ENCODE data around the gene SPINK6. TPM values are rescaled to one million over a fixed set of nuclear protein-coding genes. Genes with fewer than 3 reads are reported as not detected.

Gene SPINK6
- total RNA-seq, 1 experiment from 2014 or later: not detected

GRCh38 chr5:148156609-148157008 lies 46.2 kb upstream of the SPINK6 start:
- Histone ChIP-seq H3K79me2 (ENCODE audit: insufficient read depth, low read length) (no peaks in the 10 kb centered on the region), H3K27me3 (ENCODE audit: insufficient read depth, low read length) (0 out of 2 replicates have a peak, but pooled peaks cover 2% of the 10 kb centered on the region), H4K20me1 (ENCODE audit: insufficient read depth) (no peaks in the 10 kb centered on the region), H3K9ac (ENCODE audit: low read length) (no peak overlapping the region), H3K4me1 (ENCODE audit: control insufficient read depth in 1 of 2, insufficient read depth in 2 of 2, low read length in 2 of 2) (no peaks in the 10 kb centered on the region), H3K36me3 (ENCODE audit: control insufficient read depth in 1 of 2, insufficient read depth in 2 of 2, low read length in 2 of 2) (no peaks in the 10 kb centered on the region), H2AFZ (ENCODE audit: low read depth, low read length, poor library complexity, severe bottlenecking) (no peak overlapping the region), H3K4me3 (replicated peaks in 1 of 2; ENCODE audit: low read depth in 1 of 2, low read length in 2 of 2) (no peak overlapping the region), H3K9me2 (ENCODE audit: insufficient read depth) (no peaks in the 10 kb centered on the region), H3K9me3 (ENCODE audit: control insufficient read depth in 1 of 2, insufficient read depth in 1 of 2, low read depth in 1 of 2, low read length in 2 of 2) (no peaks in the 10 kb centered on the region), H3K27ac (ENCODE audit: low read depth, low read length) (no peak overlapping the region), H3K4me2 (ENCODE audit: low read length) (no peak overlapping the region)
- TF ChIP-seq EGR1 (IDR thresholded peaks at IDR 0.05; ENCODE audit: low read depth) (no peak), ATF3 (IDR thresholded peaks at IDR 0.05) (no peak), CEBPB (IDR thresholded peaks at IDR 0.05; ENCODE audit: low read depth) (no peak), CTCF (IDR thresholded peaks at IDR 0.05 in 2 of 3, conservative IDR thresholded peaks at IDR 0.05 in 1 of 3; ENCODE audit: borderline replicate concordance in 1 of 3, insufficient read depth in 1 of 3, low read depth in 2 of 3, low read length in 2 of 3) (no peak; a peak in 1 of 6 replicates), CBX3 (IDR thresholded peaks at IDR 0.05; ENCODE audit: low read depth) (no peak), ELF1 (IDR thresholded peaks at IDR 0.05; ENCODE audit: borderline replicate concordance, low read depth) (no peak), REST (IDR thresholded peaks at IDR 0.05; ENCODE audit: low read depth) (no peak), EZH2 (IDR thresholded peaks at IDR 0.05) (no peak), RAD21 (IDR thresholded peaks at IDR 0.05; ENCODE audit: low read depth) (no peak), YY1 (IDR thresholded peaks at IDR 0.05; ENCODE audit: extremely low read depth, insufficient replicate concordance, low read depth, low read length) (no peak), SP1 (IDR thresholded peaks at IDR 0.05; ENCODE audit: low read depth) (no peak), POLR2A (IDR thresholded peaks at IDR 0.05; ENCODE audit: borderline replicate concordance, extremely low read depth, insufficient read depth, insufficient read length) (no peak), SRF (IDR thresholded peaks at IDR 0.05; ENCODE audit: low read depth) (no peak), JUND (IDR thresholded peaks at IDR 0.05) (no peak), FOSL1 (IDR thresholded peaks at IDR 0.05; ENCODE audit: low read depth) (no peak), TCF7L2 (IDR thresholded peaks at IDR 0.05; ENCODE audit: borderline replicate concordance, extremely low read depth, insufficient read depth, insufficient read length) (no peak), POLR2AphosphoS5 (IDR thresholded peaks at IDR 0.05; ENCODE audit: low read depth, low read length) (no peak), MAX (IDR thresholded peaks at IDR 0.05) (no peak), EZH2phosphoT487 (IDR thresholded peaks at IDR 0.05; ENCODE audit: borderline replicate concordance) (no peak)
- no TSS peak for BruUV-seq (replicated peaks)
- intact Hi-C loops (cut with micrococcal nuclease): no loop called here
- CTCF ChIA-PET: no interaction called here
- ATAC-seq: no peak
- no peak for DNase-seq (ENCODE audit: low read depth, low spot score)
- RAD21 ChIA-PET (ENCODE audit: low non-redundant PET in 1 of 2, low total read pairs in 2 of 2, uncharacterized antibody in 2 of 2, unreplicated experiment in 2 of 2): no interaction called here
- POLR2A ChIA-PET: no interaction called here
